GM10266 (cell line): ENCODE measurements around the gene NCOA3.

Experiments used
- DNase-seq: peaks from one replicate; pipeline ENCODE4 v3.0.0; 2012; ENCODE audit errors: extremely low spot score
- CTCF ChIP-seq: IDR thresholded peaks from 2 replicates; pipeline ENCODE4 v1.5.1; 2012; ENCODE audit warnings: mild to moderate bottlenecking, low read depth; ENCODE audit not compliant: control insufficient read depth, insufficient read depth; ENCODE audit errors: missing control alignments

NCOA3 gene

DNA sequence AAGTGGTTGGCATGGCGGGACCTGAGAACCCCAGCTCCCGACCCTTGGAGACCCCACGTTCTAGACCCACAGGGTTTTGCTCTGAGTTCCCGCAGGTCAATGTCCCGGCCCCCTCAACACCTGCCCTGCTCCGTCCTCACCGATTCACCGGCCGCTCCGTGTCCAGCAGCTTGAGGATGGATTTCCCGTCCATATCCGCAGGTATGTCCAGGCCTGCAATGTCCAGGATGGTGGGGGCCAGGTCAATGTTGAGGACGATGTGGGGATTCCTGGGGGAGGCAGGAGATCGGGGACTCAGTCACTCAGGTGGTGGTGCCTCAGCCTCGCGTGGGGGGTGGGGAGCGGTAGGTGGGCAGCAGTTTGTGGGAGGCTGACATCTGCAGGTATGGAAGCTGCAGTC, 176.8 kb downstream of the NCOA3 start:
- TF ChIP-seq CTCF: no peak
- DNase-seq: no peak

DNA sequence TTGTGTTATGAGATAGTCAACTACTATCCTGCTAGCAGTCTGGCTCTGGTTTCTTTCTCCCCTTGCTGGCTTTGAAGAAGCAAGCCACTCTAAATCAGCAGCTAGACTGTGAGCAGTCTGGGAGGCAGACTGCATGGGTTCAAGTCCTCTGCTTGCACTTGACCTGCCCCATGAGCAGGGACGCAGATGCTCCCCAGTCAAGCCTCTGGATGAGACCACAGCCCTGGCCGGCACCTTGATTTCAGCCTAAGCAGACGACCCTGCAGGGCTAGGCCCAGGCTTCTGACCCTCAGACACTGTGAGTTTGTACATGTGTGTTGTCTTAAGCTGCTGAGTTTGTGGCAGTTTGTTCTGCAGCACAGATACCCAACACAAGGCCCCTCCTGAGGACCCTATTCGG, 177.8 kb downstream of the NCOA3 start:
- no peak for DNase-seq
- TF ChIP-seq CTCF: no peak

- DNase-seq: no peak
Observed at GRCh38 chr20:47680804-47681529, 179.3 kb downstream of the NCOA3 start.

GRCh38 chr20:47682028-47682783, 180.5 kb downstream of the NCOA3 start:
- no peak for DNase-seq
- TF ChIP-seq CTCF: no peak

More at GRCh38 chr20:47680804-47681529, 179.3 kb downstream of the NCOA3 start:
- no peak for TF ChIP-seq CTCF

DNA sequence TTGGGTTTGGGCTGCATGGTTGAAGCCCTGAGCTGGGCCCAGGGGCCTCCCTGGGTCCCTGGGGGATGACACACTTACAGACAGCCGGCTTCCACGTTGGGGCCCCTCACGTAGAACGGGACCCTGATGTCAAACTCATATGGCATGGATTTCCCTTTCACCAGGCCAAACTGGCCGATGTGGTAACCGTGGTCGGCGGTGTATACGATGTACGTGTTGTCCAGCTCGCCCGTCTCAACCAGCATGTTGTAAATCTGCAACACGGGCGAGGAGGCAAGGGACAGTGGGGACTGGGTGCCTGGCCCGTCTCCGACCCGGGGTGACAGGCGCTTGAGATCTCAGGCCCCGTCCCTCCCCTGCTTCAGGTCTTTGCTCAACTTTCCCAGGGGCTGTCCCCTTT, 181.2 kb downstream of the NCOA3 start:
- DNase-seq: no peak
- no peak for TF ChIP-seq CTCF

GRCh38 chr20:47684306-47685080, 182.8 kb downstream of the NCOA3 start:
- DNase-seq: no peak
- no peak for TF ChIP-seq CTCF
